ENCODE data around the gene MCM3AP.

Gene MCM3AP

DNA sequence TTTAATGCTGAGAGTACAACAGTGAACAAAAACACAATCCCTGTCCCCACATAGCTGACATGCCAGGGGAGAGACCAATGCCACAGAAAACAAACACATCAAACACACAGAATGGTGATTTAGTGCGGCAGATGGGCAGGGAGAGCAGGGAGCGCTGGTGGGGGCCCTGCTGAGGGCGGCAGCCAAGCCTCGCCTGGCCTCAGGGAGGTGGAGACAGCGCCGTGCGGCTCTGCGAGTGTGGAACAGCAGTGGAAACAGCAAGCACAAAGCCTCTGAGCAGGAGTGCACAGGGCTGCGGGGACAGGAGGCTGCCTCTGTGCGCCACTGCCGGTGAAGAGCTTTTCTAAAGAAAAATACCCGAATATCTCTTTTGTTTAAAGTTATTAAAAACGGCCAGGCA is 17.0 kb downstream of the MCM3AP start:
- no peak overlapping the region for H2AFZ ChIP-seq (ENCODE audit: low read depth, low read length, severe bottlenecking)
- no peak overlapping the region for H3K9ac ChIP-seq (ENCODE audit: low read length)
- no peaks in the 10 kb centered on the region for H3F3A ChIP-seq (ENCODE audit: insufficient read depth)
- 0 out of 2 replicates have a peak, but pooled peaks cover 5% of the 10 kb centered on the region for H3K36me3 ChIP-seq (ENCODE audit: low read length)
- H3K27me3 ChIP-seq (ENCODE audit: low read length) = no peaks in the 10 kb centered on the region
- H3K27ac ChIP-seq (ENCODE audit: low read depth, low read length) = no peak overlapping the region
- TF ChIP-seq, protein P1, sequence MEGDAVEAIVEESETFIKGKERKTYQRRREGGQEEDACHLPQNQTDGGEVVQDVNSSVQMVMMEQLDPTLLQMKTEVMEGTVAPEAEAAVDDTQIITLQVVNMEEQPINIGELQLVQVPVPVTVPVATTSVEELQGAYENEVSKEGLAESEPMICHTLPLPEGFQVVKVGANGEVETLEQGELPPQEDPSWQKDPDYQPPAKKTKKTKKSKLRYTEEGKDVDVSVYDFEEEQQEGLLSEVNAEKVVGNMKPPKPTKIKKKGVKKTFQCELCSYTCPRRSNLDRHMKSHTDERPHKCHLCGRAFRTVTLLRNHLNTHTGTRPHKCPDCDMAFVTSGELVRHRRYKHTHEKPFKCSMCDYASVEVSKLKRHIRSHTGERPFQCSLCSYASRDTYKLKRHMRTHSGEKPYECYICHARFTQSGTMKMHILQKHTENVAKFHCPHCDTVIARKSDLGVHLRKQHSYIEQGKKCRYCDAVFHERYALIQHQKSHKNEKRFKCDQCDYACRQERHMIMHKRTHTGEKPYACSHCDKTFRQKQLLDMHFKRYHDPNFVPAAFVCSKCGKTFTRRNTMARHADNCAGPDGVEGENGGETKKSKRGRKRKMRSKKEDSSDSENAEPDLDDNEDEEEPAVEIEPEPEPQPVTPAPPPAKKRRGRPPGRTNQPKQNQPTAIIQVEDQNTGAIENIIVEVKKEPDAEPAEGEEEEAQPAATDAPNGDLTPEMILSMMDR (IDR thresholded peaks at IDR 0.05; ENCODE audit: insufficient read depth, low read length, poor library complexity, severe bottlenecking) = no peak
- TF ChIP-seq EZH2phosphoT487 (conservative IDR thresholded peaks at IDR 0.05; ENCODE audit: low read length) = no peak
- H3K79me2 ChIP-seq (ENCODE audit: insufficient read depth, low read length) = no peaks in the 10 kb centered on the region
- no peak overlapping the region for H3K4me3 ChIP-seq (ENCODE audit: insufficient read depth, low read length, poor library complexity, severe bottlenecking)
- no peak overlapping the region for H3K4me2 ChIP-seq (ENCODE audit: low read depth, low read length, poor library complexity, severe bottlenecking)
- no peaks in the 10 kb centered on the region for H4K20me1 ChIP-seq (ENCODE audit: low read depth, low read length)
- no peaks in the 10 kb centered on the region for H3K9me3 ChIP-seq (ENCODE audit: insufficient read depth, low read length)
- H3K9me2 ChIP-seq (replicated peaks; ENCODE audit: insufficient read depth, low read length) = no peaks in the 10 kb centered on the region

DNA sequence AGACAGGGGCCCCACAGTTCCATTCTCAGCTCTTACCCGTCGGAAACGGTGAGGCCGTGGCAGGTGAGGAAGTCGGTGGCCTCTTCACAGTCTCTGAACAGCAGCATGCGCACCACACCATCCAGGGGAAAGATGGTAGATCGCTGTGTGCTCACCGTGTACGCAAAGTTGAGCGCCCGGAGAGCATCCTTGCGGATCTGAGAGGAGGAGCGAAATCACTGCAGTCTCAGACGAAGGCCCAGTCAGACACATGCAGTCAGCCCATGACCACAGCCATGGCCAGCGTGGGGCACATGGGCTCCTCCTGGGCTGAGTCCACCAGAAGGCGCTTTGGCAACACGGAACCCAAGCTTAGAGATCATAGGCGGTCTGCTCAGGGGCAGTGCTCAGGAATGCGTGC is 18.5 kb downstream of the MCM3AP start:
- Histone ChIP-seq H3K4me2 (ENCODE audit: low read depth, low read length, poor library complexity, severe bottlenecking) (no peak overlapping the region), H3K9me3 (ENCODE audit: insufficient read depth, low read length) (no peaks in the 10 kb centered on the region), H2AFZ (ENCODE audit: low read depth, low read length, severe bottlenecking) (no peak overlapping the region), H3K79me2 (ENCODE audit: insufficient read depth, low read length) (no peaks in the 10 kb centered on the region), H3K4me3 (ENCODE audit: insufficient read depth, low read length, poor library complexity, severe bottlenecking) (no peak overlapping the region), H3K27me3 (ENCODE audit: low read length) (no peaks in the 10 kb centered on the region), H3K9me2 (replicated peaks; ENCODE audit: insufficient read depth, low read length) (no peaks in the 10 kb centered on the region), H3K9ac (ENCODE audit: low read length) (no peak overlapping the region), H3K27ac (ENCODE audit: low read depth, low read length) (no peak overlapping the region), H4K20me1 (ENCODE audit: low read depth, low read length) (no peaks in the 10 kb centered on the region), H3K36me3 (ENCODE audit: low read length) (0 out of 2 replicates have a peak, but pooled peaks cover 5% of the 10 kb centered on the region), H3F3A (ENCODE audit: insufficient read depth) (no peaks in the 10 kb centered on the region)
- TF ChIP-seq EZH2phosphoT487 (conservative IDR thresholded peaks at IDR 0.05; ENCODE audit: low read length) = no peak
- TF ChIP-seq, protein P1 (IDR thresholded peaks at IDR 0.05; ENCODE audit: insufficient read depth, low read length, poor library complexity, severe bottlenecking) = no peak

DNA sequence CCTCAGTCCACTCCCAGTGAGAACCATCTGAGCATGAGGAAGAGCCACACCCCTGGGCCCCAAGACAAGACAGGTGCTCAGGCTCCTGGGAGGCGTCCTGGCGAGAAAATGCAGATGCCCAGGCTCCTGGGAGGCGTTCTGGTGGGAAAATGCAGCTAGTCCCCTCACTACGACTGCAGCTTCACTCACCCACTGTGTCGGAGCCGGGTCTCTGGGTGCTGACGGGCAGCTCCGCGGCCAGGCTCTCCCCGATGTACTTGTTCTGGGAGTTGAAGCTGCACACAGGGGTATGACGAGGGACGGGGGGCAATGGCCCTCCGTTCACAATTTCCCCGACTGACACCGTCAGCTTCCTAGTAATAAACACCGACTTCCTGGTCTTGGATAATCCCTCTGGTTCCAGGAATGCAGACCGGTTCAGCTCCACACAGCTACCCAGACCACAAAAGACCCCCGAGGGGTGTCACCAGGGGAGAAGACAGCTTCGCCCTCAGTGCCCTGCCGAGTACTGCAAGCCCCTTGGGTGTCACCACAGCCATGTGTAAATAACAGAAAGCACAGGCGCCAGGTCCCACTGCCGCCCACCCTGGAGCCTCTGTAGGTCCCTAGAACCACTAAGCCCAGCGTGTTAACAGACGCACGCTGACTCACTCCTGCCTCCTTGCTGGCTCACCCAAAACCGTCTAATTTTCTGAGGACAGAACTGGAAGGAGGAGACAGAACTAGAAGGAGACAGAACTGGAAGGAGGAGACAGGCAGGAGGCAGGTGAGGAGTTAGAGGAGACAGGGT is 19.5 kb downstream of the MCM3AP start:
- 0 out of 2 replicates have a peak, but pooled peaks cover 3% of the 10 kb centered on the region for H3K36me3 ChIP-seq (ENCODE audit: low read length)
- H3K9ac ChIP-seq (ENCODE audit: low read length) = no peak overlapping the region
- H3K9me2 ChIP-seq (replicated peaks; ENCODE audit: insufficient read depth, low read length) = no peaks in the 10 kb centered on the region
- no peak overlapping the region for H3K4me2 ChIP-seq (ENCODE audit: low read depth, low read length, poor library complexity, severe bottlenecking)
- H4K20me1 ChIP-seq (ENCODE audit: low read depth, low read length) = no peaks in the 10 kb centered on the region
- H3K27me3 ChIP-seq (ENCODE audit: low read length) = no peaks in the 10 kb centered on the region
- H3K9me3 ChIP-seq (ENCODE audit: insufficient read depth, low read length) = no peaks in the 10 kb centered on the region
- H3K4me3 ChIP-seq (ENCODE audit: insufficient read depth, low read length, poor library complexity, severe bottlenecking) = no peak overlapping the region
- no peaks in the 10 kb centered on the region for H3K79me2 ChIP-seq (ENCODE audit: insufficient read depth, low read length)
- no peaks in the 10 kb centered on the region for H3F3A ChIP-seq (ENCODE audit: insufficient read depth)
- no peak overlapping the region for H2AFZ ChIP-seq (ENCODE audit: low read depth, low read length, severe bottlenecking)
- no peak overlapping the region for H3K27ac ChIP-seq (ENCODE audit: low read depth, low read length)
- TF ChIP-seq, protein P1 (IDR thresholded peaks at IDR 0.05; ENCODE audit: insufficient read depth, low read length, poor library complexity, severe bottlenecking) = no peak
- no peak for TF ChIP-seq EZH2phosphoT487 (conservative IDR thresholded peaks at IDR 0.05; ENCODE audit: low read length)

Measured in SU-DHL-6 (cell line).